ENCODE results near the gene SLC25A39. TPM values are rescaled to one million over a fixed set of nuclear protein-coding genes. Genes with fewer than 3 reads are reported as not detected.

Gene SLC25A39
- total and polyA plus RNA-seq, 9 of the 15 experiments (the other 6 are each of a cell fraction or from before 2014, with no cell fraction given) = 4.8 to 267 (median 140) TPM

DNA sequence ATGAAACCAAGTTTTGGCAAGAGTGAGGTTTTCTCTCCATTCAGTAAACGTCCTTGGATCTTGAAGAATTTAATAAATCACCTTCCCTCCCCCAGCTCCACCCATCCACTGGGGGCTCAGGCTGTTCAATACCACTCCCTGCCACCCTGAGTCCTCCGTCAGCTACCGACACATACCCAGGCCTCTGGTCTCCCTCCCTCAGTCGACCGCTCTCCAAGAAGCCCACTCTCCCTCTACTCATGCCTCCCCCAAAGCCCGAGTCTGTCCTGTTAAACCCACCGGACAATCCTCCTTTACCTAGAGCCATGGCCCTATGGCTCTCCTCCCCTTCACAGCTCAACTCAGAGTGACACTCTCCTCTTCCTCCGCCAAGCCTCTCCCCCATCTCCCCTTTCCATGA, 37.0 kb downstream of the SLC25A39 start:
- CTCF ChIA-PET (ENCODE audit: low intra/inter-chr PET ratio) = no interaction called here
- TF ChIP-seq HNRNPL (IDR thresholded peaks at IDR 0.05; ENCODE audit: low read depth, low read length) (no peak), U2AF1 (optimal IDR thresholded peaks at IDR 0.05; ENCODE audit: low read depth, low read length) (no peak), ZNF583 (CRISPR knock-in tag; IDR thresholded peaks at IDR 0.05) (no peak), RAD21 (CRISPR knock-in tag; conservative IDR thresholded peaks at IDR 0.05 in 1 of 2, IDR thresholded peaks at IDR 0.05 in 1 of 2) (no peak), EP300 (IDR thresholded peaks at IDR 0.05; ENCODE audit: low read length) (no peak), TEAD4 (IDR thresholded peaks at IDR 0.05; ENCODE audit: low read length) (no peak), TEAD4 (CRISPR knock-in tag; IDR thresholded peaks at IDR 0.05; ENCODE audit: borderline replicate concordance) (no peak), ZNF212 (CRISPR knock-in tag; IDR thresholded peaks at IDR 0.05) (no peak), HMGN3 (IDR thresholded peaks at IDR 0.05; ENCODE audit: borderline replicate concordance, extremely low read depth, insufficient read length, low read depth, low read length) (no peak), MTA3 (IDR thresholded peaks at IDR 0.05; ENCODE audit: borderline replicate concordance) (no peak), LARP7 (IDR thresholded peaks at IDR 0.05) (0 out of 2 replicates have a peak, but pooled peaks have one; percentile 47), GATAD2A (IDR thresholded peaks at IDR 0.05) (no peak), HNRNPUL1 (IDR thresholded peaks at IDR 0.05; ENCODE audit: low read length) (no peak), ZFP36 (IDR thresholded peaks at IDR 0.05; ENCODE audit: low read depth, low read length, partially characterized antibody) (no peak)
- TF ChIP-seq, protein P1, sequence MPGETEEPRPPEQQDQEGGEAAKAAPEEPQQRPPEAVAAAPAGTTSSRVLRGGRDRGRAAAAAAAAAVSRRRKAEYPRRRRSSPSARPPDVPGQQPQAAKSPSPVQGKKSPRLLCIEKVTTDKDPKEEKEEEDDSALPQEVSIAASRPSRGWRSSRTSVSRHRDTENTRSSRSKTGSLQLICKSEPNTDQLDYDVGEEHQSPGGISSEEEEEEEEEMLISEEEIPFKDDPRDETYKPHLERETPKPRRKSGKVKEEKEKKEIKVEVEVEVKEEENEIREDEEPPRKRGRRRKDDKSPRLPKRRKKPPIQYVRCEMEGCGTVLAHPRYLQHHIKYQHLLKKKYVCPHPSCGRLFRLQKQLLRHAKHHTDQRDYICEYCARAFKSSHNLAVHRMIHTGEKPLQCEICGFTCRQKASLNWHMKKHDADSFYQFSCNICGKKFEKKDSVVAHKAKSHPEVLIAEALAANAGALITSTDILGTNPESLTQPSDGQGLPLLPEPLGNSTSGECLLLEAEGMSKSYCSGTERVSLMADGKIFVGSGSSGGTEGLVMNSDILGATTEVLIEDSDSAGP (CRISPR knock-in tag; IDR thresholded peaks at IDR 0.05) = no peak
- TF ChIP-seq, protein P2, sequence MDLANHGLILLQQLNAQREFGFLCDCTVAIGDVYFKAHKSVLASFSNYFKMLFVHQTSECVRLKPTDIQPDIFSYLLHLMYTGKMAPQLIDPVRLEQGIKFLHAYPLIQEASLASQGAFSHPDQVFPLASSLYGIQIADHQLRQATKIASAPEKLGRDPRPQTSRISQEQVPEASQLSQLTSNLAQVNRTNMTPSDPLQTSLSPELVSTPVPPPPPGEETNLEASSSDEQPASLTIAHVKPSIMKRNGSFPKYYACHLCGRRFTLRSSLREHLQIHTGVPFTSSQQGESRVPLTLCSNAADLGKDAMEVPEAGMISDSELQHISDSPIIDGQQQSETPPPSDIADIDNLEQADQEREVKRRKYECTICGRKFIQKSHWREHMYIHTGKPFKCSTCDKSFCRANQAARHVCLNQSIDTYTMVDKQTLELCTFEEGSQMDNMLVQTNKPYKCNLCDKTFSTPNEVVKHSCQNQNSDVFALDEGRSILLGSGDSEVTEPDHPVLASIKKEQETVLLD (IDR thresholded peaks at IDR 0.05) = peak; percentile 18; the same call in 1 of the 2 replicates

More for the DNA sequence above, 37.0 kb downstream of the SLC25A39 start:
- peak overlapping the region; percentile 62 to 82 for H3K9ac ChIP-seq (ENCODE audit: insufficient read depth in 1 of 2, low read depth in 2 of 2, low read length in 2 of 2)
- H3K36me3 ChIP-seq (ENCODE audit: control insufficient read depth, insufficient read depth, low read length) = no peaks in the 10 kb centered on the region
- intact Hi-C loops (cut with micrococcal nuclease) (loop anchor here (1.0 to 2.0 kb wide), 2 partner anchors 21 to 37 kb away; partner anchors contain the start of gene SLC25A39), in situ Hi-C loops (cut with MboI) (no loop called here)
- BruUV-seq (replicated peaks) = no TSS peak
- H2AFZ ChIP-seq (ENCODE audit: low read depth, low read length) = peak overlapping the region; percentile 89
- ATAC-seq (peak; percentile 32), FAIRE-seq (no peak), DNase-seq (ENCODE audit: extremely low read depth in 1 of 4, low spot score in 3 of 4) (no peak)
- H3K4me2 ChIP-seq (ENCODE audit: insufficient read depth, low read length) = peak overlapping the region; percentile 79
- peak overlapping the region; percentile 14; the same call in 1 of the 2 replicates for H3K4me3 ChIP-seq
- no peaks in the 10 kb centered on the region for H3K27me3 ChIP-seq (ENCODE audit: control insufficient read depth in 2 of 2, insufficient read depth in 2 of 2, low read length in 2 of 2)
- peak overlapping the region; percentile 93 for H3K27ac ChIP-seq (ENCODE audit: extremely low read depth, low read depth, low read length)
- no peaks in the 10 kb centered on the region for H3K79me2 ChIP-seq (ENCODE audit: control insufficient read depth, insufficient read depth, low read length)
- H3K4me1 ChIP-seq (replicated peaks in 1 of 2; ENCODE audit: control insufficient read depth in 2 of 2, insufficient read depth in 2 of 2, low read length in 2 of 2) = peaks cover 43 to 51% of the 10 kb centered on the region in 2 experiments
- POLR2A ChIA-PET = interaction anchor here (0.6 to 1.9 kb wide), 13 partner anchors 8 to 245 kb away, joined by 3 to 9 read pairs (median 5); partner anchors contain the start of gene UBTF
- H4K20me1 ChIP-seq (replicated peaks; ENCODE audit: control insufficient read depth, insufficient read depth, low read length) = no peaks in the 10 kb centered on the region
- WGBS (ENCODE audit: insufficient coverage, low coverage, missing lambda C conversion rate) = 53% methylated on average over 8 of the region's 8 CpGs
- no peaks in the 10 kb centered on the region for H3K9me3 ChIP-seq (replicated peaks; ENCODE audit: control insufficient read depth, insufficient read depth, low read depth, low read length)
- H3K9me1 ChIP-seq (ENCODE audit: control insufficient read depth, insufficient read depth, low read length) = no peaks in the 10 kb centered on the region
